ENCODE results near the gene PSAT1. TPM values are rescaled to one million over a fixed set of nuclear protein-coding genes. Genes with fewer than 3 reads are reported as not detected.
A peak's percentile ranks its signal among the peaks of the same experiment; 100 is the strongest.

PSAT1 gene
- polyA plus RNA-seq, 1 donor (not counting 4 experiments of a cell fraction or from before 2014, with no cell fraction given) = 88.9 TPM

GRCh38 chr9:78253285-78253684, 43.6 kb upstream of the PSAT1 start:
- no peak overlapping the region for H3K4me3 ChIP-seq (ENCODE audit: control insufficient read depth in 2 of 3, extremely low read depth in 1 of 3, insufficient read depth in 2 of 3, low read depth in 1 of 3, low read length in 3 of 3)
- H3K36me3 ChIP-seq (ENCODE audit: control insufficient read depth in 2 of 2, extremely low read depth in 1 of 2, insufficient read depth in 2 of 2, low read length in 2 of 2) = no peaks in the 10 kb centered on the region
- no peak overlapping the region for H3K9ac ChIP-seq (ENCODE audit: control insufficient read depth, extremely low read depth, insufficient read depth, low read length)
- no peaks in the 10 kb centered on the region for H3K27me3 ChIP-seq (ENCODE audit: control insufficient read depth, extremely low read depth, insufficient read depth, low read length)
- no peaks in the 10 kb centered on the region for H3K79me2 ChIP-seq (ENCODE audit: control insufficient read depth, insufficient read depth, low read length)
- TF ChIP-seq EZH2 (IDR thresholded peaks at IDR 0.05; ENCODE audit: low read length) (no peak), CTCF (optimal IDR thresholded peaks at IDR 0.05 in 1 of 3, IDR thresholded peaks at IDR 0.05 in 1 of 3, conservative IDR thresholded peaks at IDR 0.05 in 1 of 3; ENCODE audit: extremely low read depth in 1 of 3, insufficient read depth in 2 of 3, low read length in 3 of 3) (no peak)
- H3K9me3 ChIP-seq (ENCODE audit: control insufficient read depth, low read depth, low read length) = no peaks in the 10 kb centered on the region
- dilution Hi-C loops (cut with MboI; ENCODE audit: extremely low pct_ligation_motif_present, low sequenced_read_pairs) = no loop called here
- no peak for DNase-seq (ENCODE audit: low read depth, low spot score)
- no peak overlapping the region for H3K4me2 ChIP-seq (ENCODE audit: control insufficient read depth, extremely low read depth, insufficient read depth, low read depth, low read length)
- FAIRE-seq = no peak
- no peaks in the 10 kb centered on the region for H4K20me1 ChIP-seq (ENCODE audit: control insufficient read depth, extremely low read depth, insufficient read depth, low read length)
- H3K27ac ChIP-seq (ENCODE audit: control insufficient read depth, insufficient read depth, low read length) = no peak overlapping the region
- no peaks in the 10 kb centered on the region for H3K9me1 ChIP-seq (ENCODE audit: control insufficient read depth, extremely low read depth, insufficient read depth, low read length)
- no peak overlapping the region for H2AFZ ChIP-seq (ENCODE audit: control insufficient read depth, low read length)
- no peaks in the 10 kb centered on the region for H3K4me1 ChIP-seq (ENCODE audit: control insufficient read depth, extremely low read depth, insufficient read depth, low read length)

- H3K4me1 ChIP-seq (ENCODE audit: control insufficient read depth, extremely low read depth, insufficient read depth, low read length) = no peaks in the 10 kb centered on the region
- H4K20me1 ChIP-seq (ENCODE audit: control insufficient read depth, extremely low read depth, insufficient read depth, low read length) = no peaks in the 10 kb centered on the region
- H3K4me3 ChIP-seq (ENCODE audit: control insufficient read depth in 2 of 3, extremely low read depth in 1 of 3, insufficient read depth in 2 of 3, low read depth in 1 of 3, low read length in 3 of 3) = no peak overlapping the region
- H3K27ac ChIP-seq (ENCODE audit: control insufficient read depth, insufficient read depth, low read length) = no peak overlapping the region
- dilution Hi-C loops (cut with MboI; ENCODE audit: extremely low pct_ligation_motif_present, low sequenced_read_pairs) = no loop called here
- H2AFZ ChIP-seq (ENCODE audit: control insufficient read depth, low read length) = no peak overlapping the region
- FAIRE-seq (peak; percentile 5), DNase-seq (ENCODE audit: low read depth, low spot score) (no peak)
- no peaks in the 10 kb centered on the region for H3K9me1 ChIP-seq (ENCODE audit: control insufficient read depth, extremely low read depth, insufficient read depth, low read length)
- H3K36me3 ChIP-seq (ENCODE audit: control insufficient read depth in 2 of 2, extremely low read depth in 1 of 2, insufficient read depth in 2 of 2, low read length in 2 of 2) = peaks cover 2 to 7% of the 10 kb centered on the region in 2 experiments
- no peaks in the 10 kb centered on the region for H3K79me2 ChIP-seq (ENCODE audit: control insufficient read depth, insufficient read depth, low read length)
- TF ChIP-seq CTCF (optimal IDR thresholded peaks at IDR 0.05 in 1 of 3, IDR thresholded peaks at IDR 0.05 in 1 of 3, conservative IDR thresholded peaks at IDR 0.05 in 1 of 3; ENCODE audit: extremely low read depth in 1 of 3, insufficient read depth in 2 of 3, low read length in 3 of 3) (peak in 1 of 3 experiments; percentile 49), EZH2 (IDR thresholded peaks at IDR 0.05; ENCODE audit: low read length) (no peak)
- no peaks in the 10 kb centered on the region for H3K27me3 ChIP-seq (ENCODE audit: control insufficient read depth, extremely low read depth, insufficient read depth, low read length)
- no peaks in the 10 kb centered on the region for H3K9me3 ChIP-seq (ENCODE audit: control insufficient read depth, low read depth, low read length)
- H3K9ac ChIP-seq (ENCODE audit: control insufficient read depth, extremely low read depth, insufficient read depth, low read length) = no peak overlapping the region
- no peak overlapping the region for H3K4me2 ChIP-seq (ENCODE audit: control insufficient read depth, extremely low read depth, insufficient read depth, low read depth, low read length)
Measured at GRCh38 chr9:78261403-78262001, 35.4 kb upstream of the PSAT1 start.

Measured in keratinocyte (primary cell).